CD4-positive, alpha-beta T cell (primary cell): ENCODE data around the gene ISOC2. TPM values are rescaled to one million over a fixed set of nuclear protein-coding genes. Genes with fewer than 3 reads are reported as not detected.

ENCODE experiments used
- ATAC-seq: fragments of 200-7000 bp; cut with Tn5 transposase; one replicate; pipeline ENCODE4 v1.10.0; 2022; ENCODE audit warnings: mild to moderate bottlenecking; ENCODE audit not compliant: poor library complexity
- CTCF ChIA-PET: fragments of 350-600 bp; sonication (Branson Sonifier 250); formaldehyde crosslinking; loops from one replicate; lab custom pipeline; 2021; ENCODE audit warnings: antibody characterized with exemption, inconsistent platforms; lab: Charles Lee
- POLR2A ChIA-PET: fragments of 350-600 bp; sonication (Branson Sonifier 250); formaldehyde crosslinking; loops from one replicate; lab custom pipeline; 2021; ENCODE audit warnings: antibody characterized with exemption, inconsistent platforms; lab: Charles Lee
- DNase-seq, 14 experiments: peaks; one replicate each; pipeline ENCODE4 v3.0.0-alpha.2; 2013 to 2020; ENCODE audit warnings: mixed read lengths in 2 of 14
- H3K27ac ChIP-seq, 2 donors: one replicate each; pipeline versions ENCODE4 v1.5.1 to v1.7.0; 2013; ENCODE audit warnings: low read length in 2 of 2, low read depth in 1 of 2, mild to moderate bottlenecking in 1 of 2
- H3K27me3 ChIP-seq, 2 experiments: 1 replicate in 1 of 2; 2 replicates in 1 of 2; pipeline versions ENCODE4 v1.6.1 to v1.7.0; 2013; ENCODE audit warnings: low read length in 2 of 2, control low read depth in 1 of 2, mild to moderate bottlenecking in 1 of 2, moderate library complexity in 1 of 2; ENCODE audit not compliant: insufficient read depth in 2 of 2, control insufficient read depth in 1 of 2
- H3K36me3 ChIP-seq: one replicate; pipeline ENCODE4 v1.6.1; 2013; ENCODE audit warnings: low read length, control low read depth; ENCODE audit not compliant: insufficient read depth
- H3K4me1 ChIP-seq: one replicate; pipeline ENCODE4 v1.6.1; 2013; ENCODE audit warnings: low read length, control low read depth; ENCODE audit not compliant: insufficient read depth
- H3K4me3 ChIP-seq: one replicate; pipeline ENCODE4 v1.5.1; 2013; ENCODE audit warnings: mild to moderate bottlenecking, low read length, moderate library complexity
- H3K9me3 ChIP-seq, 2 experiments: 1 replicate in 1 of 2; 2 replicates in 1 of 2; pipeline versions ENCODE4 v1.6.1 to v1.7.0; 2013; ENCODE audit warnings: low read length in 2 of 2, mild to moderate bottlenecking in 2 of 2, control low read depth in 1 of 2, moderate library complexity in 1 of 2; ENCODE audit not compliant: control insufficient read depth in 1 of 2, insufficient read depth in 1 of 2
- H3K27ac Mint-ChIP-seq: one replicate; pipeline ENCODE4 v1.8.0; 2020; ENCODE audit warnings: mixed read lengths
- H3K27me3 Mint-ChIP-seq: one replicate; pipeline ENCODE4 v1.8.0; 2021; ENCODE audit warnings: mixed read lengths
- H3K36me3 Mint-ChIP-seq: one replicate; pipeline ENCODE4 v1.8.0; 2021; ENCODE audit warnings: low read depth, mixed read lengths
- H3K4me1 Mint-ChIP-seq: one replicate; pipeline ENCODE4 v1.8.0; 2021; ENCODE audit warnings: low read depth, mixed read lengths
- H3K4me3 Mint-ChIP-seq: one replicate; pipeline ENCODE4 v1.8.0; 2020; ENCODE audit warnings: mild to moderate bottlenecking, mixed read lengths
- H3K9me3 Mint-ChIP-seq: one replicate; pipeline ENCODE4 v1.8.0; 2020; ENCODE audit warnings: mixed read lengths
- intact Hi-C, 2 experiments: fragments of 100-400 bp; cut with DNase I in 1 of 2; cut with micrococcal nuclease in 1 of 2; formaldehyde crosslinking; loops; one replicate each; pipeline versions ENCODE4 v1.15.1 to v1.9.0; 2023 to 2025; cut with DNase I, micrococcal nuclease
- total RNA-seq, 174 experiments: library from RNA in 2 of 174; stranded (reverse) in 2 of 174; gene quantifications; one replicate each; pipeline ENCODE4 v1.2.3 and lab custom pipeline; 2021 to 2026
- TF ChIP-seq, protein P1 (sequence below): fragments of 200-600 bp; IDR thresholded peaks from one replicate; pipeline ENCODE4 v1.8.0; 2022; ENCODE audit warnings: antibody characterized with exemption, mild to moderate bottlenecking

The ISOC2 gene
- total RNA-seq, 2 experiments from 2014 or later: 1.5 to 2.2 TPM

DNA sequence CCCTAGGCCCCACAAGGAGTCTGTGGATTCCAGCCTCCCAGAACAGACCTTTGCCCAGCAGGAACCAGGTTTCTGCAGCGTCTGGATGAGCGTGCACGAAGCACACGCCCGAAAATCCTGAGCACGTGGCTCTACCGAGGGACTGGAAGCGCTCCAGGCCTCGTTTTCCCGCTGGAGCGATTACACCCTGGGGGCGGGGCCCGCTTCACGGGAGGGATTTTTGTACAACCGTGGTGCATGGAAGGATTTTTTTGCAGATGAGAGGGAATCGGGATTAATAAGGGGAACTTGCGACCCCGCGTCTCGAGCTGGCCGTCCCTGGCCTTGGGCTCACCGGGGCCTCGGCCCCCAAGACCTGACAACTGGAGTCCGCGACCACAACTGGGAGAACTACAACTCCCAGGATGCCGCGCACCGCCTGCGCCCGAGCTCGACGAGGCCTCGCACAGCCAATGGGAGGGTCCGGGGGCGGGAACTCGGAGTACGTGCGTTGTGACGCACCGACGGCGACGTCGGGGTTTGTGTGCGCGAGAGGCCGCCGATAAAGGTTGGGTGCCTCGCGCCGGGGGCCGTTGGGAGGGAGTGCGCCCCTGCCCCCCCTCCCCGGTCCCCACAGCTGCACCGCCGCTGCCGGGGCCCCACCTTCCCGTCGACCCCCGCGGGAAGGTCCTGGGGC lies 14.8 kb upstream of the ISOC2 start, which contains the start of gene ZNF628:
Gene ZNF628, plus strand, starts transcription at position 518 of the 676 bp plus-strand sequence. CDS start 3,294 bp downstream, outside the sequence.
- TF ChIP-seq, protein P1, sequence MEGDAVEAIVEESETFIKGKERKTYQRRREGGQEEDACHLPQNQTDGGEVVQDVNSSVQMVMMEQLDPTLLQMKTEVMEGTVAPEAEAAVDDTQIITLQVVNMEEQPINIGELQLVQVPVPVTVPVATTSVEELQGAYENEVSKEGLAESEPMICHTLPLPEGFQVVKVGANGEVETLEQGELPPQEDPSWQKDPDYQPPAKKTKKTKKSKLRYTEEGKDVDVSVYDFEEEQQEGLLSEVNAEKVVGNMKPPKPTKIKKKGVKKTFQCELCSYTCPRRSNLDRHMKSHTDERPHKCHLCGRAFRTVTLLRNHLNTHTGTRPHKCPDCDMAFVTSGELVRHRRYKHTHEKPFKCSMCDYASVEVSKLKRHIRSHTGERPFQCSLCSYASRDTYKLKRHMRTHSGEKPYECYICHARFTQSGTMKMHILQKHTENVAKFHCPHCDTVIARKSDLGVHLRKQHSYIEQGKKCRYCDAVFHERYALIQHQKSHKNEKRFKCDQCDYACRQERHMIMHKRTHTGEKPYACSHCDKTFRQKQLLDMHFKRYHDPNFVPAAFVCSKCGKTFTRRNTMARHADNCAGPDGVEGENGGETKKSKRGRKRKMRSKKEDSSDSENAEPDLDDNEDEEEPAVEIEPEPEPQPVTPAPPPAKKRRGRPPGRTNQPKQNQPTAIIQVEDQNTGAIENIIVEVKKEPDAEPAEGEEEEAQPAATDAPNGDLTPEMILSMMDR: no peak
- no peaks in the 10 kb centered on the region for H3K27me3 ChIP-seq

DNA sequence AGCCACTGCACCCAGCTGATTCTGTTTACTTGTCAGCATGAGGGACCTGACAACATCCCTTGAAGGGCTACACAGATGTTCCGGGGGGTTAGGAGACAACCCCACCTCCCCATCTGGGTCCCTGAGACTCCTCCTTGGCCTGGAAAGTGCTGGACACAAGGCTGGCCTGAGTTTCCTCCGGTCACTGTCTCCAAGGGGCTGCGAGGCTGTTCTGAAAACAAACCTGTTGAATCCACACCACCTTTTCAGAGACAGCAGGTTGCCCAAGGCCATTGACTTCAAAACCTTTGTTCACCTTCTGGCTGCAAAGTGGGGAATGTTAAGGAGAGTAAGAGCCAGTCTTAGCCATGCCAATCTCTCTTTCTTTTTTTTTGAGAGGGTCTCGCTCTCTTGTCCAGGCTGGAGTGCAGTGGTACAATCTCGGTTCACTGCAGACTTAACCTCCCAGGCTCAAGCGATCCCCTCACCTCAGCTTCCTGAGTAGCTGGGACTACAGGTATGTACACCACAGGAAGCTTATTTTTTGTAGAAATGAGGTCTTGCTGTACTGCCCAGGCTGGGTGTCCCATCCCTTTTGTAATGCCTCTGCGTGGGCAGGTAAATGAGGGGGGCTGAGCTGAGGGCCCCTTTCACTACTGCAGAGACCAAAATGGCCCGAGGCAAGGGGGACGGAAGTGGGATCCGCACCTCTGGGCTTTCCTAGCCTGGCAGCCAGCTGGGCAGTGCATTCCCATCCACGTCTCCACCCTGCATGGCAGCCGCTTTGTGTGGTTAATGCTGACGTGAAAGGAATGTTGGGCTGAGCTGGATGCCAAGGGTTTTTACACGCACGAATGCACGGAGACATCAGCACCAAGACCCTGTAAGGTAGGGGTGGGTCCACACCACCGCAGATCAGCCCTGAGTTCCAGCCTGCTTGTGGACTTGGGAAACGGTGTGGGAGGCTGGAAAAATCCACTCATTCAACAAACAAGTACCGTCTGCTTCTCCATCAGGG lies 13.1 kb upstream of the ISOC2 start:
- H3K27ac Mint-ChIP-seq: no peak overlapping the region
- Histone ChIP-seq H3K9me3 (no peaks in the 10 kb centered on the region), H3K36me3 (no peaks in the 10 kb centered on the region), H3K4me1 (peaks cover 26% of the 10 kb centered on the region), H3K27me3 (no peaks in the 10 kb centered on the region), H3K4me3 (no peak overlapping the region), H3K27ac (no peak overlapping the region)
- TF ChIP-seq, protein P1: no peak
- CTCF ChIA-PET: interaction anchor here (1.7 kb wide), 1 partner anchor 29 kb away, joined by 4 read pairs; no protein-coding TSS in a partner anchor
- no peak for ATAC-seq
- H3K4me1 Mint-ChIP-seq: peaks cover 33% of the 10 kb centered on the region
- intact Hi-C loops: loop anchor here in 1 of 2 experiments (5.0 to 10.0 kb wide), 2 partner anchors 840 to 1012 kb away; partner anchors contain the start of genes LENG9 and ZSCAN5A
- H3K9me3 Mint-ChIP-seq: no peaks in the 10 kb centered on the region
- POLR2A ChIA-PET: interaction anchor here (0.6 to 3.4 kb wide), 2 partner anchors 13 to 333 kb away, joined by 3 to 35 read pairs; partner anchors contain the start of gene ISOC2
- DNase-seq: no peak
- H3K27me3 Mint-ChIP-seq: no peaks in the 10 kb centered on the region
- H3K36me3 Mint-ChIP-seq: peaks cover 7% of the 10 kb centered on the region
- peak overlapping the region; percentile 30 for H3K4me3 Mint-ChIP-seq

More for the DNA sequence above, 14.8 kb upstream of the ISOC2 start, which contains the start of gene ZNF628:
- intact Hi-C loops: loop anchor here (2.0 to 10.0 kb wide), 3 partner anchors 67 to 1014 kb away; partner anchors contain the start of genes LENG9 (in 1 of the 2) and ZSCAN5A (in 1 of the 2)
- Histone ChIP-seq H3K4me1 (peaks cover 26% of the 10 kb centered on the region), H3K36me3 (peaks cover 3% of the 10 kb centered on the region), H3K4me3 (peak within 1 kb of the TSS; percentile 76), H3K9me3 (no peaks in the 10 kb centered on the region), H3K27ac (peak within 1 kb of the TSS; percentile 72 to 77)
- H3K9me3 Mint-ChIP-seq: no peaks in the 10 kb centered on the region
- peaks cover 38% of the 10 kb centered on the region for H3K4me1 Mint-ChIP-seq
- H3K27me3 Mint-ChIP-seq: no peaks in the 10 kb centered on the region
- peak within 1 kb of the TSS; percentile 93 for H3K27ac Mint-ChIP-seq
- DNase-seq (peak; percentile 94 to 99 (median 98)), ATAC-seq (peak; percentile 93)
- peak within 1 kb of the TSS; percentile 91 for H3K4me3 Mint-ChIP-seq
- CTCF ChIA-PET: interaction anchor here (0.9 to 2.3 kb wide), 8 partner anchors 8 to 359 kb away, joined by 3 to 27 read pairs (median 5); partner anchors contain the start of genes FIZ1, ISOC2, PPP1R12C and ZNF865
- POLR2A ChIA-PET: interaction anchor here (0.5 to 3.4 kb wide), 28 partner anchors 9 to 1499 kb away, joined by 3 to 35 read pairs (median 7); partner anchors contain the start of genes FIZ1, HSPBP1, ISOC2 and KMT5C
- peaks cover 12% of the 10 kb centered on the region for H3K36me3 Mint-ChIP-seq
